ENCODE data around the gene TBXAS1. TPM values are rescaled to one million over a fixed set of nuclear protein-coding genes. Genes with fewer than 3 reads are reported as not detected.
"Not testable (repeated sequence)": the region's sequence is repeated elsewhere in the genome, so short reads cannot be mapped to it uniquely, and the experiment has no call there.

Gene TBXAS1
- total RNA-seq, 1 experiment from 2014 or later, result 2.2 TPM

DNA sequence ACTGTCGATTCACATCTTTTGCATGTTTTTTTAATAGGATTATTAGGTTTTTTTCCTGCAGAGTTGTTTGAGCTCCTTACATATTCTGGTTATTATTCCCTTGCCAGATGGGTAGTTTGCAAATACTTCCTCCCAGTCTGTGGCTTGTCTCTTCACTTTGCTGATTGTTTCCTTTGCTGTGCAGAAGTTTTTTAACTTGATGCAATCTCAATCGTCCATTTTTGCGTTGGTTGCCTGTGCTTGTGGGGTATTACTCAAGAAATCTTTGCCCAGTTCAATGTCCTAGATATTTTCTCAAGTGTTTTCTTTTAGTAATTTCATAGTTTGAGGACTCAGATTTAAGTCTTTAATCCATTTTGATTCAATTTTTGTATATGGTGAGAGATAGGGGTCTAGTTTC lies 95.4 kb downstream of the TBXAS1 start:
- no peaks in the 10 kb centered on the region for H3K9me3 ChIP-seq (ENCODE audit: insufficient read depth, low read depth)
- CTCF ChIA-PET, result no interaction called here
- H3K9me2 ChIP-seq (ENCODE audit: insufficient read depth), result no peaks in the 10 kb centered on the region
- no peak overlapping the region for H3K27ac ChIP-seq
- H3K4me2 ChIP-seq, result no peak overlapping the region
- no peaks in the 10 kb centered on the region for H3K27me3 ChIP-seq (ENCODE audit: insufficient read depth, low read depth)
- H3K36me3 ChIP-seq (ENCODE audit: low read depth), result no peaks in the 10 kb centered on the region
- no peak overlapping the region for H2AFZ ChIP-seq
- no peaks in the 10 kb centered on the region for H3K79me2 ChIP-seq (ENCODE audit: low read depth)
- no TSS peak for BruUV-seq (replicated peaks)
- H4K20me1 ChIP-seq (ENCODE audit: insufficient read depth), result no peaks in the 10 kb centered on the region
- H3F3A ChIP-seq (ENCODE audit: insufficient read depth, low read depth), result no peaks in the 10 kb centered on the region
- H3K4me1 ChIP-seq (replicated peaks; ENCODE audit: insufficient read depth), result no peaks in the 10 kb centered on the region
- TF ChIP-seq EZH2 (IDR thresholded peaks at IDR 0.05; ENCODE audit: low read depth), result no peak
- TF ChIP-seq, protein P1, sequence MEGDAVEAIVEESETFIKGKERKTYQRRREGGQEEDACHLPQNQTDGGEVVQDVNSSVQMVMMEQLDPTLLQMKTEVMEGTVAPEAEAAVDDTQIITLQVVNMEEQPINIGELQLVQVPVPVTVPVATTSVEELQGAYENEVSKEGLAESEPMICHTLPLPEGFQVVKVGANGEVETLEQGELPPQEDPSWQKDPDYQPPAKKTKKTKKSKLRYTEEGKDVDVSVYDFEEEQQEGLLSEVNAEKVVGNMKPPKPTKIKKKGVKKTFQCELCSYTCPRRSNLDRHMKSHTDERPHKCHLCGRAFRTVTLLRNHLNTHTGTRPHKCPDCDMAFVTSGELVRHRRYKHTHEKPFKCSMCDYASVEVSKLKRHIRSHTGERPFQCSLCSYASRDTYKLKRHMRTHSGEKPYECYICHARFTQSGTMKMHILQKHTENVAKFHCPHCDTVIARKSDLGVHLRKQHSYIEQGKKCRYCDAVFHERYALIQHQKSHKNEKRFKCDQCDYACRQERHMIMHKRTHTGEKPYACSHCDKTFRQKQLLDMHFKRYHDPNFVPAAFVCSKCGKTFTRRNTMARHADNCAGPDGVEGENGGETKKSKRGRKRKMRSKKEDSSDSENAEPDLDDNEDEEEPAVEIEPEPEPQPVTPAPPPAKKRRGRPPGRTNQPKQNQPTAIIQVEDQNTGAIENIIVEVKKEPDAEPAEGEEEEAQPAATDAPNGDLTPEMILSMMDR (conservative IDR thresholded peaks at IDR 0.05), result no peak
- DNase-seq, result no peak
- no peak overlapping the region for H3K4me3 ChIP-seq
- POLR2A ChIA-PET (ENCODE audit: unreplicated experiment), result no interaction called here
- intact Hi-C loops (cut with micrococcal nuclease; ENCODE audit: unreplicated experiment), result no loop called here

DNA sequence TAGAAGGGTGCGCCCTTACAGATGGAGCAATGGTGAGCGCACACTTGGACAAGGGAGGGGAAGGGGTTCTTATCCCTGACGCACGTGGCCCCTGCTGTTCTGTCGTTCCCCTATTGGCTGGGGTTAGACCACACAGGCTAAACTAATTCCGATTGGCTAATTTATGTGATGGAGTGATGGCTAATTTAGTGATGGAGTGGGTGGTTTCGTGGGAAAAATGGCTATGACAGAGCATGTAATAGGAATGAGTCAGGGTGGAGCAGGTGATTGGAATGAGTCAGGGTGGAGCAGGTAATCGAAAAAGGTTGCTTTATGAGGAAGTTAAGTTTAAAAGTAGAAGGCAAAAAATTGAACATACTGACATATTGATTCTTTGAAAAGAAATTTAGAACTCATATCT lies 100.2 kb downstream of the TBXAS1 start:
- DNase-seq; H3K9me3 ChIP-seq (ENCODE audit: insufficient read depth, low read depth); H3K27ac ChIP-seq; intact Hi-C loops (cut with micrococcal nuclease; ENCODE audit: unreplicated experiment); H3K4me2 ChIP-seq; H3K4me3 ChIP-seq; H3K79me2 ChIP-seq (ENCODE audit: low read depth); H3K36me3 ChIP-seq (ENCODE audit: low read depth); H3K9me2 ChIP-seq (ENCODE audit: insufficient read depth); H4K20me1 ChIP-seq (ENCODE audit: insufficient read depth); H3K4me1 ChIP-seq (replicated peaks; ENCODE audit: insufficient read depth); CTCF ChIA-PET; H3F3A ChIP-seq (ENCODE audit: insufficient read depth, low read depth); H2AFZ ChIP-seq; POLR2A ChIA-PET (ENCODE audit: unreplicated experiment); BruUV-seq (replicated peaks); H3K27me3 ChIP-seq (ENCODE audit: insufficient read depth, low read depth): not testable (repeated sequence)

DNA sequence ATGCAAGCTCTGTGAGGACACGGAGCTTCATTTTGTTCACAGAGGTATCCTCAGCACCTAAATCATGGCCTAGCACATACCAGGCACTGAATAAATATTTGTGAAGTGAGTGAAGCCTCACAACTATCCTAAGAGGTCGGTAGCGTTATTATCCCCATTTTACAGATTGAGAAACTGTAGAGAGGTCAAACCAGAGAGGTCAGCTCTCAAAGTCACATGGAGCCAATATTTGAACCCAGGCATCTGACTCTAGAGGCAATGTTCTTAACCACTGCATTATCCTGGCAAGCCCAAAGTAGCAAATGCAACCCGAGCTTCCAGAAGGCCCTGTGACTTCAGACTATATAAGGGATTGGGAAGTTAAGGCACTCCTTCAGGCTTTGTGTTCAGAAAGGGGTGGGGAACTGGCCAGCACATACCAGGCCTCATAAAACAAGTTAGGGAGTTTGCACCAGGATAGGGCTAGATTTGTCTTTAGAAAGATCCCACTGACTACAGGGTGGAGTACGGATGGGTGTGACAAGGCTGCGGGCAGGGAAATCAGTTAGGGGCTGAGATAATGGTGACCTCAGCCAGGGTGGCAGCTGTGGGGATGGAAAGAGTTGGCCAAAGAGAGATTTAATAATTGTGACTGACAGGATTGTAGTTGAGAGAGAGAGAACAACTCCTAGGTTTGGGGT lies 101.4 kb downstream of the TBXAS1 start:
- DNase-seq, result no peak

More for the DNA sequence above, 101.4 kb downstream of the TBXAS1 start:
- intact Hi-C loops (cut with micrococcal nuclease; ENCODE audit: unreplicated experiment), result no loop called here
- H3K4me1 ChIP-seq (replicated peaks; ENCODE audit: insufficient read depth), result no peaks in the 10 kb centered on the region
- ChIA-PET POLR2A (ENCODE audit: unreplicated experiment) (no interaction called here), CTCF (interaction anchor here (0.6 kb wide), 1 partner anchor 372 kb away, joined by 3 read pairs; no protein-coding TSS in a partner anchor)
- H3K4me3 ChIP-seq, result no peak overlapping the region
- H4K20me1 ChIP-seq (ENCODE audit: insufficient read depth), result no peaks in the 10 kb centered on the region
- H3K9me3 ChIP-seq (ENCODE audit: insufficient read depth, low read depth), result no peaks in the 10 kb centered on the region
- H3K9me2 ChIP-seq (ENCODE audit: insufficient read depth), result no peaks in the 10 kb centered on the region
- H2AFZ ChIP-seq, result no peak overlapping the region
- H3K79me2 ChIP-seq (ENCODE audit: low read depth), result no peaks in the 10 kb centered on the region
- no peaks in the 10 kb centered on the region for H3K27me3 ChIP-seq (ENCODE audit: insufficient read depth, low read depth)
- H3K36me3 ChIP-seq (ENCODE audit: low read depth), result no peaks in the 10 kb centered on the region
- no peak for TF ChIP-seq EZH2 (IDR thresholded peaks at IDR 0.05; ENCODE audit: low read depth)
- TF ChIP-seq, protein P1 (conservative IDR thresholded peaks at IDR 0.05), result no peak
- no peak overlapping the region for H3K4me2 ChIP-seq
- no peak overlapping the region for H3K27ac ChIP-seq
- H3F3A ChIP-seq (ENCODE audit: insufficient read depth, low read depth), result no peaks in the 10 kb centered on the region
- no TSS peak for BruUV-seq (replicated peaks)
